Activated T-helper 2 cell treated with anti-CD3 and anti-CD28 coated beads, Interferon-gamma antibody, Interleukin-2, Interleukin-4, amounts not matched to agents 10 μg/mL and 5 μg/mL and 100 μg/mL, durations not matched to agents 14 hours and 24 hours and 36 hours (primary cell): ENCODE measurements around the gene WDR43. TPM values are rescaled to one million over a fixed set of nuclear protein-coding genes. Genes with fewer than 3 reads are reported as not detected.

Source experiments
- DNase-seq: peaks from one replicate; pipeline ENCODE4 v3.0.0; 2021; ENCODE audit warnings: low spot score
- H3K27ac Mint-ChIP-seq: one replicate; pipeline ENCODE4 v1.8.0; 2021; ENCODE audit warnings: mixed read lengths
- H3K27me3 Mint-ChIP-seq: one replicate; pipeline ENCODE4 v1.8.0; 2021; ENCODE audit warnings: low read depth, mixed read lengths
- H3K36me3 Mint-ChIP-seq: one replicate; pipeline ENCODE4 v1.8.0; 2021; ENCODE audit warnings: low read depth, mixed read lengths
- H3K4me1 Mint-ChIP-seq: one replicate; pipeline ENCODE4 v1.8.0; 2021; ENCODE audit warnings: low read depth, mixed read lengths
- H3K4me3 Mint-ChIP-seq: one replicate; pipeline ENCODE4 v1.8.0; 2021; ENCODE audit warnings: low read depth, mild to moderate bottlenecking, moderate library complexity, mixed read lengths
- H3K9me3 Mint-ChIP-seq: one replicate; pipeline ENCODE4 v1.8.0; 2021; ENCODE audit warnings: mixed read lengths
- intact Hi-C: fragments of 100-400 bp; cut with micrococcal nuclease; formaldehyde crosslinking; loops from one replicate; pipeline ENCODE4 v1.15.1; 2023
- total RNA-seq: library from RNA; stranded (reverse); gene quantifications from 2 replicates; pipeline ENCODE4 v1.2.3, GENCODE V29; 2022

WDR43 gene
- total RNA-seq, 1 donor from 2014 or later: 128 TPM

DNA sequence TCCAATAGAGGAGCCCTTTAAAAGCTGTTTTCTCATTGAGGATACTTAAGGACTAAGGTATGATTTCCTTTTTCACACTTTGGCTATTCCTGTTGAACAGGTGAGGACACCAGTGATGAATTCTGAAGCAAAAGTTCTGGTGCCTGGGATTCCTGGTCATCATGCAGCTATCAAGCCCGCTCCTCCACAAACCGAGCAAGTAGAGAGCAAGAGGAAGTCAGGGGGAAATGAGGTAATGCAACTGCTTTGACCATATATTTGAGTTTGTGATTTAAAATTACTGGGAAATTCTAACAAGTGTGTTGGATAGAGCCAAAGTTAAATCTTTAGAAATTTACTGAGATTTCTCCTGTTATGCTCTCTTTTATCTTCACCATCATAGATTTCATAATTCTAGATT, 33.0 kb downstream of the WDR43 start:
- Mint-ChIP-seq H3K27me3 (no peaks in the 10 kb centered on the region), H3K36me3 (peaks cover 96% of the 10 kb centered on the region), H3K4me1 (peaks cover 1% of the 10 kb centered on the region), H3K27ac (no peak overlapping the region), H3K9me3 (no peaks in the 10 kb centered on the region), H3K4me3 (no peak overlapping the region)
- intact Hi-C loops: no loop called here
- DNase-seq: no peak

DNA sequence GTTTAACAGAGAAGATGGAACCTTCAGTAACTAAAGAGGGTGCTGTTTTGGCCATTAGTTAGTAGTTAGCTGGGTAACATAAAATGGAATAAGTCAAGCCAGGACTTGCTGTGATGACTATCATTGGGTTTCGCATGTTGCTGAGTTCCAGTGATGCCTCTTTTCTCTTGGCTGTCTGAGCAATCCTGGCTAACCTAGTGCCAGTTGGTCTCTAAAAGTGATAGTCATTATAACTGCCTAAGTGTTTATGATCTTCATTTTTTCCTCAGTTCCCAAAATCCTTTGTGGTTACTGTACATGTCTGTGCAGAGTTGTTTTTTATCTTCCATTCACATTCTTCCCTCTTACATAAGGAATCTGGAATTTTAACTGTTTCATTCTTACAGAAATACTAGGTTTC, 33.4 kb downstream of the WDR43 start:
- Mint-ChIP-seq H3K9me3 (no peaks in the 10 kb centered on the region), H3K36me3 (peaks cover 93% of the 10 kb centered on the region), H3K27me3 (no peaks in the 10 kb centered on the region), H3K27ac (no peak overlapping the region), H3K4me3 (no peak overlapping the region), H3K4me1 (peaks cover 1% of the 10 kb centered on the region)
- DNase-seq: no peak
- intact Hi-C loops: no loop called here

DNA sequence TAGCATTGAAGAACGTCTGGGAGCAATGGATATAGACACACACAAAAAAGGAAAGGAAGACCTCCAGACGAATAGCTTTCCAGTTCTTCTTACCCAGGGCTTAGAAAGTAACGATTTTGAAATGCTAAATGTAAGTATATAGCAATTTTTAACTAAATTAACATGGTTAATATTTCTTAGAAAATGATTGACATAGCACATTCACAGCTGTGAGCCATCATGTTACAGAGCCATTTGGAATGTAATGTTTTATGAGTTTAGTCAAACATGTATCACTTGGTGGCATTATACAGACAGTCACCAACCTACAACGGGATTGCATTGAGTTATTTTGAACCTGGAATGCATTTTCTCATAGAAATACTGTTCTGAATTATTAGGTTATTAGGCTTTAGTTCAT, 35.1 kb downstream of the WDR43 start:
- peaks cover 89% of the 10 kb centered on the region for H3K36me3 Mint-ChIP-seq
- H3K4me1 Mint-ChIP-seq: peaks cover 1% of the 10 kb centered on the region
- H3K27me3 Mint-ChIP-seq: no peaks in the 10 kb centered on the region
- H3K4me3 Mint-ChIP-seq: no peak overlapping the region
- intact Hi-C loops: no loop called here
- DNase-seq: no peak
- no peaks in the 10 kb centered on the region for H3K9me3 Mint-ChIP-seq
- no peak overlapping the region for H3K27ac Mint-ChIP-seq

- Mint-ChIP-seq H3K4me1 (peaks cover 1% of the 10 kb centered on the region), H3K4me3 (no peak overlapping the region), H3K27me3 (no peaks in the 10 kb centered on the region), H3K9me3 (no peaks in the 10 kb centered on the region), H3K36me3 (peaks cover 87% of the 10 kb centered on the region), H3K27ac (no peak overlapping the region)
- intact Hi-C loops: no loop called here
- DNase-seq: no peak
Measured at GRCh38 chr2:28930205-28930604, 35.7 kb downstream of the WDR43 start.

DNA sequence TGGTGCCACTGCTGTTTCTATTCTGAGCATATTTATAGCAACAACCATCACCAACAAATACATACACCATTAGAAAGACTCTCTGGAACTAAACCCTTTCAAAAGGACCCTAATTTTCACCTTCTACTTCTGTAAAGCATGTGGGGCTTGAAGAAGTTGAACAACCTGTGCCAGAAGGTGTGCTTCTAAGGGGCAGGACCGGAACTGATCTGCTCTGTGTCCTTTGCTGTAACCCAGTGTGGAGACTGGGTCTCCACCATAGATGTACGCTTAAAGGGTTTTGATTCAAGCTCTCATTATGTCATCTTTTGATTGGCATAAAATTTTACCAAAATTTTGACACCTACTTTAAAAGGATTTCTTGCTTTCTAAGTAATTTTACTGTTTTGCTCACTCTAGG, 40.3 kb downstream of the WDR43 start:
- Mint-ChIP-seq H3K36me3 (peaks cover 83% of the 10 kb centered on the region), H3K27me3 (no peaks in the 10 kb centered on the region), H3K4me3 (no peak overlapping the region), H3K27ac (no peak overlapping the region), H3K4me1 (peaks cover 1% of the 10 kb centered on the region), H3K9me3 (no peaks in the 10 kb centered on the region)
- intact Hi-C loops: no loop called here
- DNase-seq: no peak

- DNase-seq: no peak
- Mint-ChIP-seq H3K36me3 (peaks cover 88% of the 10 kb centered on the region), H3K4me3 (no peak overlapping the region), H3K27ac (no peak overlapping the region), H3K4me1 (peaks cover 1% of the 10 kb centered on the region), H3K9me3 (no peaks in the 10 kb centered on the region), H3K27me3 (no peaks in the 10 kb centered on the region)
- intact Hi-C loops: loop anchor here (5.0 kb wide), 1 partner anchor 34 kb away; no protein-coding TSS in a partner anchor
Measured at GRCh38 chr2:28941008-28941407, 46.5 kb downstream of the WDR43 start.

DNA sequence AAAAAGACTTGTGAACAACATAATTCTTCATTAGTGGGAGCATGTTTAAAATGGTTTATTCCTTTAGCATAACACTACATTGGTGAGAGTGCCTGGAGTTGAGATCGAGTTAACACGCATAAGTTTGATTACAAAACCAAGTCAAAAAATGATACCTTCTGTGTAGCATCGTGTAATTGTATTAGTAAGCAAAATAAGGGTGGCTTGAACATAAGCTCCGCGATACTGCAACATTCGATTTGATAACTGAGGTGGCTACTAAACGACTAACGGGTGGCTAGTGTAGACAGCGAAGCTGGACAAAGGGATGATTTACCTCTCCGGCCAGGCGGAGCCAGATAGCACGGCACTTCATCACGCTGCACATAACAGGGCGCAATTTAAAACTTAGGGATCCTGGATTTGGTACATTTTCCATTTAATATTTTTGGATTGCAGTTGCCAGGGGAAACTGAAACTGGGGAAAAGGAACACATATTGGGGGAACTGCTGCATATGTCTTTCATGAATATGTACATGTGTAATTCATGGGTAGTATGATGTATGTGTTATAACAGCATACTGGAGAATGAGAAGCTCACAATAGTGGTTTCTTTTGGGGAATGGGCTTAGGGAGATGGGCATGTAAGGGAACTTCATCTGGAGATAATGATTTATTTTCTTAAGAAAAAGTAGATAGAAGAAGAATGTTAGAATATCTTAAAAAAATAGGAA, 50.2 kb downstream of the WDR43 start:
- Mint-ChIP-seq H3K36me3 (peaks cover 80% of the 10 kb centered on the region), H3K4me1 (peaks cover 2% of the 10 kb centered on the region), H3K27me3 (no peaks in the 10 kb centered on the region), H3K9me3 (no peaks in the 10 kb centered on the region), H3K4me3 (no peak overlapping the region), H3K27ac (no peak overlapping the region)
- no peak for DNase-seq
- intact Hi-C loops: loop anchor here (5.0 kb wide), 1 partner anchor 37 kb away; no protein-coding TSS in a partner anchor

- no peak overlapping the region for H3K4me3 Mint-ChIP-seq
- no peak overlapping the region for H3K27ac Mint-ChIP-seq
- H3K36me3 Mint-ChIP-seq: peaks cover 57% of the 10 kb centered on the region
- intact Hi-C loops: no loop called here
- DNase-seq: no peak
- no peaks in the 10 kb centered on the region for H3K9me3 Mint-ChIP-seq
- H3K4me1 Mint-ChIP-seq: peaks cover 2% of the 10 kb centered on the region
- H3K27me3 Mint-ChIP-seq: no peaks in the 10 kb centered on the region
Measured at GRCh38 chr2:28948160-28948559, 53.7 kb downstream of the WDR43 start.

GRCh38 chr2:28949190-28949589, 54.7 kb downstream of the WDR43 start:
- no peaks in the 10 kb centered on the region for H3K9me3 Mint-ChIP-seq
- intact Hi-C loops: no loop called here
- no peak for DNase-seq
- peaks cover 2% of the 10 kb centered on the region for H3K4me1 Mint-ChIP-seq
- H3K27ac Mint-ChIP-seq: no peak overlapping the region
- no peak overlapping the region for H3K4me3 Mint-ChIP-seq
- H3K27me3 Mint-ChIP-seq: no peaks in the 10 kb centered on the region
- peaks cover 47% of the 10 kb centered on the region for H3K36me3 Mint-ChIP-seq

DNA sequence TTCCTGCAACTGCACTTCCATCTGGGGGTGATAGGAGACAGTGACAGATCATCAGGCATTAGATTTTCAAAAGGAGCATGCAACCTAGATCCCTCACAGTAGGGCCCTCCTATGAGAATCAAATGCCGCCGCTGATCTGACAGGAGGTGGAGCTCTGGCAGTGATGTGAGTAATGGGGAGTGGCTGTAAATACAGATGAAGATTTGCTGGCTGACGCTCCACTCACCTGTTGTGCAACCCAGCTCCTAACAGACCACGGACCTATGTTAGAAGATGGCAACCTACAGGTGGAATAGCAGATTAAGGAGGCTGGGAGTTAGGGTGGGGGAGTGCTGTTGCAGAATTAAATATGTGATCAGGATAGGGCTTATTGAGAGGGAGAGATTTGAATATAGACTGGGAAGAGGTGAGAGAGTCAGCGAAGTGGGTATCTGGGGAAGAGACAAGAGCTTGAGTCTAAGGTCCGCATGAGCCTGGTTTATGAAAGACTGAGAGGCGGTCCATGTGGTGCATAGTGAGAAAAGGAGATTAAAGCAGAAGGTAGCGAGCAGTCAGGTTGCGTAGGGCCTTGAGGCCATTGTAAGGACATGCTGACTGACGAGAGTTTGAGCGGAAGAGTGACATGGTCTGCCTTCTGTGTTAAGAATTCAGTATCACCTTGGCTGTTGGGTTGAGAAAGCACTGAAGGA, 55.3 kb downstream of the WDR43 start:
- Mint-ChIP-seq H3K27ac (no peak overlapping the region), H3K4me1 (peaks cover 2% of the 10 kb centered on the region), H3K27me3 (no peaks in the 10 kb centered on the region), H3K9me3 (no peaks in the 10 kb centered on the region), H3K4me3 (no peak overlapping the region), H3K36me3 (peaks cover 42% of the 10 kb centered on the region)
- intact Hi-C loops: no loop called here
- no peak for DNase-seq

GRCh38 chr2:28950941-28951630, 56.6 kb downstream of the WDR43 start:
- Mint-ChIP-seq H3K36me3 (peaks cover 31% of the 10 kb centered on the region), H3K27me3 (peaks cover 5% of the 10 kb centered on the region), H3K9me3 (no peaks in the 10 kb centered on the region), H3K27ac (no peak overlapping the region), H3K4me1 (peaks cover 8% of the 10 kb centered on the region), H3K4me3 (no peak overlapping the region)
- no peak for DNase-seq
- intact Hi-C loops: no loop called here

- Mint-ChIP-seq H3K4me3 (no peak overlapping the region), H3K36me3 (peaks cover 26% of the 10 kb centered on the region), H3K27me3 (peaks cover 5% of the 10 kb centered on the region), H3K4me1 (peaks cover 10% of the 10 kb centered on the region), H3K27ac (no peak overlapping the region), H3K9me3 (no peaks in the 10 kb centered on the region)
- DNase-seq: no peak
- intact Hi-C loops: no loop called here
Measured at GRCh38 chr2:28951910-28952835, 57.7 kb downstream of the WDR43 start.
